ENCODE results near the gene HCN4. TPM values are rescaled to one million over a fixed set of nuclear protein-coding genes. Genes with fewer than 3 reads are reported as not detected.

Gene HCN4
- total RNA-seq, 1 experiment from 2014 or later: 0.07 TPM

DNA sequence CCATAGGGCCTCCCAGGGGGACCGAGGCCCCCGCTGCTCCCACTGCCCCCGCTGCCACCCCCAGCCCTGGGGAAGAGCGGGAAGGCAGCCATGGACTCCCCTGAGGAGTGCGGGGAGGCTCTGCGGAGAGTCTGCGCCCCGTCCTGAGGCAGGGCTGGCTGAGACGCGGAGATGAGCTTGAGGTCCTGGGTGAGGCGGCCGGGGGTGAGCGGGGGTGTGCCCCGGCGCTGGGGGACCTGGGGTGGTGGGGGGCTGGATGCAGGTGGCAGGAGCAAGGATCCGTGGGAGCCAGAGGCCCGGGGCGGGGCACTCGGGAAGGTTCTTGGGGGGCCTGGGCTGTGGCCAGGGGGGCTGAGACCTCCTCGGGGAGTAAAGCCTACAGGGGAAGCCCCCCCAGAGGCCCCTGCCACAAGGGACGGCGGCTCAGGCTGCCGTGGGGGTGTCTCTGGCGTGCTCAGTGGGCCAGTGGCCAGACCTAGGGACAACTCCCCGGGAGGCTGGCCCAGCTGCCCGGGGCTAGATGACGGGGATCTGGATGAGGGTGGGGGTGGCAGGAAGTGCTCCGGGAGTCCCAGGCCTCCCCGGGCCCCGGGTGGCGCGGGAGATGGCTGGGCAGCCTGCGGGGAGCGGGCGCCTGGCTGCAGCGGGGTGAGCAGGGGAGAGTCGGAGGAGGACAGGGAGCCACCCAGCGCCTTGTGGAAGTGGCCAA, 45.9 kb downstream of the HCN4 start:
- CTCF ChIA-PET: interaction anchor here (0.8 kb wide), 1 partner anchor 10 kb away, joined by 4 read pairs; no protein-coding TSS in a partner anchor
- Mint-ChIP-seq H3K4me1 (ENCODE audit: low read depth, unreplicated experiment) (no peaks in the 10 kb centered on the region), H3K27ac (ENCODE audit: unreplicated experiment) (no peak overlapping the region), H3K9me3 (ENCODE audit: low read depth, unreplicated experiment) (no peaks in the 10 kb centered on the region), H3K36me3 (ENCODE audit: insufficient read depth, unreplicated experiment) (no peaks in the 10 kb centered on the region), H3K4me3 (ENCODE audit: low read depth, unreplicated experiment) (no peak overlapping the region), H3K27me3 (ENCODE audit: unreplicated experiment) (peaks cover 77% of the 10 kb centered on the region)
- no peak for DNase-seq
- TF ChIP-seq, protein P1, sequence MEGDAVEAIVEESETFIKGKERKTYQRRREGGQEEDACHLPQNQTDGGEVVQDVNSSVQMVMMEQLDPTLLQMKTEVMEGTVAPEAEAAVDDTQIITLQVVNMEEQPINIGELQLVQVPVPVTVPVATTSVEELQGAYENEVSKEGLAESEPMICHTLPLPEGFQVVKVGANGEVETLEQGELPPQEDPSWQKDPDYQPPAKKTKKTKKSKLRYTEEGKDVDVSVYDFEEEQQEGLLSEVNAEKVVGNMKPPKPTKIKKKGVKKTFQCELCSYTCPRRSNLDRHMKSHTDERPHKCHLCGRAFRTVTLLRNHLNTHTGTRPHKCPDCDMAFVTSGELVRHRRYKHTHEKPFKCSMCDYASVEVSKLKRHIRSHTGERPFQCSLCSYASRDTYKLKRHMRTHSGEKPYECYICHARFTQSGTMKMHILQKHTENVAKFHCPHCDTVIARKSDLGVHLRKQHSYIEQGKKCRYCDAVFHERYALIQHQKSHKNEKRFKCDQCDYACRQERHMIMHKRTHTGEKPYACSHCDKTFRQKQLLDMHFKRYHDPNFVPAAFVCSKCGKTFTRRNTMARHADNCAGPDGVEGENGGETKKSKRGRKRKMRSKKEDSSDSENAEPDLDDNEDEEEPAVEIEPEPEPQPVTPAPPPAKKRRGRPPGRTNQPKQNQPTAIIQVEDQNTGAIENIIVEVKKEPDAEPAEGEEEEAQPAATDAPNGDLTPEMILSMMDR (IDR thresholded peaks at IDR 0.05; ENCODE audit: unreplicated experiment): no peak
- no TSS peak for BruUV-seq (replicated peaks)
- intact Hi-C loops (cut with micrococcal nuclease; ENCODE audit: unreplicated experiment): no loop called here

DNA sequence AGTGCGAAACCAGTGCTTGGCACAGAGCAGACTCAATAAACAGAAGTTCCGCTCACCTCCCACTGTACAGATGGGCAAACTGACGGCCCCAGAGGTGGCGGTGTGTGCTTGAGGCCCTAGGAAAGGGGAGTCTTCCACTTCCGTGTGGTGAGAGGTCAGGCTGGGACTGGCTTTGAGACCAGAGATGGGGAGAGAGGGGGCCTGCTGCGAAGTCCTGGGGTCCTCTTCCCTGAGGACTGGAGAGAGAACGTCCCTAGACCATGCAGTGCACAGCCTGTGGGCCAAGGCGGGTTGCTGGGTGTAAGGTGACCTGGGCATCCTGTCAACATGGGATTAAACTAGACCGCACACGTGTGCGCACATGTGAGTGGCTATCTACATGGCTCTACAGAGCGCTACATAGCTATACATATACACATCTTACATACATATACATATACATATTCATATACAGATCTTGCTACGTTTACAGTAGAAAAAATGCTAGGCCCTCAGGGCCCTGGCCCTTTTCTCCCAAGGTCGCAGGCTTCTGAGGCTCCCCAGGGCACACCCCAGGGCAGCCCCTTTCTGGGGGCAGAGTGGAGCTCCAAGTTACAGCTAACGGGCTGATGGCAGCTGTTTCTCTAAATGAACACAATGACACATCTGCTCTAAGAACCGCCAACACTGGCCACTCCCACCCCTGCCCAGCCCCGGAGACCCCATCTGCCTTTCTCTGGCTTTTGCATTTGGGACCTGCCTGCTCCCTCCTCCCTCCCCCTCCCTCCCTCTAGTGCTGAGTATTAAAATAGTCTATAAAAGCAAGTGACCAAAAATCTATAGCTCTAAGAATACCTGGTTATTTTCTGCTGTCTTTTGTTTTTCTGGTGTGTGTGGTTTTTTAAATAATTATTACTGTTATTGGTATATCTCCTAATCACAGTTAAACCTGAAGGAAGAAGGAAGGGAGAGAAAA, 47.0 kb downstream of the HCN4 start:
- BruUV-seq (replicated peaks): no TSS peak
- Mint-ChIP-seq H3K4me1 (ENCODE audit: low read depth, unreplicated experiment) (no peaks in the 10 kb centered on the region), H3K9me3 (ENCODE audit: low read depth, unreplicated experiment) (no peaks in the 10 kb centered on the region), H3K4me3 (ENCODE audit: low read depth, unreplicated experiment) (no peak overlapping the region), H3K27me3 (ENCODE audit: unreplicated experiment) (peaks cover 77% of the 10 kb centered on the region), H3K36me3 (ENCODE audit: insufficient read depth, unreplicated experiment) (no peaks in the 10 kb centered on the region), H3K27ac (ENCODE audit: unreplicated experiment) (no peak overlapping the region)
- intact Hi-C loops (cut with micrococcal nuclease; ENCODE audit: unreplicated experiment): no loop called here
- TF ChIP-seq, protein P1 (IDR thresholded peaks at IDR 0.05; ENCODE audit: unreplicated experiment): no peak
- DNase-seq: no peak
- CTCF ChIA-PET: interaction anchor here (0.8 to 1.0 kb wide), 2 partner anchors 9 to 58 kb away, joined by 3 to 4 read pairs; no protein-coding TSS in a partner anchor

DNA sequence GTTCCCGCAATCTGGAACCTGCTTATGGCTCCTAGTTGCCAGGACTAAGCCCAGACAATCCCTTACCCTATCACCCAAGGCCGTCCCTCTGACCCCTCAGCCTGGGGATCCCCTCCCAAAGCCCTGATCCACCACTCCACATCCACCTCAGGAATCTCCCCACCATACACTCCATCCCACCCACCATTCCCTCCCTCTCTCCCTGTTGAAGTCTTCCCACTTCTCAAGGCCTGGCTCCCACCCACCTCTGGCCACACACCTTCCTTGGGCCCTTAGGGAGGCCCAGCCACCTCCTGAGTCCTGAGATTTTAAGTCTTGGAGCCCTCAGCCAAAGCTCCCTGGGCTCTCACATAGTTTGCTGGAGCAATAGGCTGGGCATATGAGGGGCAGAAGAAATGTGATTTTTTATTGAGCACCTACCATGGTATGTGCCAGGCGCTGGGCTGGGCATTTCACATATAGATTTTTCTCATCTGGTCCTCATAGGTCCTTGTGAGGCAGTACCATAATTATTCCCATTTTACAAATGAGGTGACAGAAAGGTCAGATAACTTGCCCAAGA, 48.1 kb downstream of the HCN4 start:
- Mint-ChIP-seq H3K4me3 (ENCODE audit: low read depth, unreplicated experiment) (no peak overlapping the region), H3K9me3 (ENCODE audit: low read depth, unreplicated experiment) (no peaks in the 10 kb centered on the region), H3K27ac (ENCODE audit: unreplicated experiment) (no peak overlapping the region), H3K36me3 (ENCODE audit: insufficient read depth, unreplicated experiment) (no peaks in the 10 kb centered on the region), H3K27me3 (ENCODE audit: unreplicated experiment) (peaks cover 73% of the 10 kb centered on the region), H3K4me1 (ENCODE audit: low read depth, unreplicated experiment) (no peaks in the 10 kb centered on the region)
- CTCF ChIA-PET: no interaction called here
- no peak for DNase-seq
- intact Hi-C loops (cut with micrococcal nuclease; ENCODE audit: unreplicated experiment): no loop called here
- BruUV-seq (replicated peaks): no TSS peak
- TF ChIP-seq, protein P1 (IDR thresholded peaks at IDR 0.05; ENCODE audit: unreplicated experiment): no peak

DNA sequence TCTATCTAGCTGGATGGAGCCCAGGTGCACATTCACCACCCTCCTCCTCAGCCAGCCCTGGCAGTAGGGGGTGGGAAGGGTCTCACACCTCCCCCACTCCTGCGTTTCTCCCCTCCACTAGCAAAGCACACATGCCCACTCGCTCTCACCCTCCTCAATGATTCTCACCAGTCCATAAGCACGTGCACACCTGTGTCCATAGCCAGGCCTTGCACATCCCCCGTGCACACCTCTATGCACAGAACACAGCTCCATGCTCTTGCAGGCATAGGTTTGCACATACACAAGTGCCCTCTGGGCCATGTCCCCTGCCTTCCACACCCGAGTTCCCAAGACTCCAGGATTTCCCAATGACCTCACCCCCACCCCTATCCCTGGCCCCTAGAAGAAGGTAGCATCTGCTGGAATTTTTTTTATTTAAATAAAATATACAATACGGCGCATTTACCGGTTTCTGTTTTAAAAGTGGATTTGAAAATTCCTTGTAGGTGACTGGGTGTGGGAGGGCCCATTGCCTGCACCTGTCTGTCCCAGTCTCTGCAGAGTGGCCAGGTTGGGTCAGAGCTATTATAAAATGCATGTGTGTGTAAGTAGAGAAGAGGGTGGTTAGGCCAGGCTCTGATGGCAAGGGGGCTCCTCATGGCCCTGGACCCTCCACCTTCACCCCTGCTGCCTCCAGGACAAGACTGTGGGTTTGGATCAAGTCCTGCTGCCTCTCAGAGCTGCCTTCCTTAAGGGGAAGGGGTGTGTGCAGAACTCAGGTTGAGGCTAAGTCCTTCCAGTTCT, 49.1 kb downstream of the HCN4 start:
- intact Hi-C loops (cut with micrococcal nuclease; ENCODE audit: unreplicated experiment): loop anchor here (10.0 kb wide), 1 partner anchor 465 kb away; no protein-coding TSS in a partner anchor
- Mint-ChIP-seq H3K4me1 (ENCODE audit: low read depth, unreplicated experiment) (no peaks in the 10 kb centered on the region), H3K36me3 (ENCODE audit: insufficient read depth, unreplicated experiment) (no peaks in the 10 kb centered on the region), H3K27ac (ENCODE audit: unreplicated experiment) (no peak overlapping the region), H3K27me3 (ENCODE audit: unreplicated experiment) (peaks cover 74% of the 10 kb centered on the region), H3K4me3 (ENCODE audit: low read depth, unreplicated experiment) (no peak overlapping the region), H3K9me3 (ENCODE audit: low read depth, unreplicated experiment) (no peaks in the 10 kb centered on the region)
- TF ChIP-seq, protein P1 (IDR thresholded peaks at IDR 0.05; ENCODE audit: unreplicated experiment): no peak
- BruUV-seq (replicated peaks): no TSS peak
- DNase-seq: no peak
- CTCF ChIA-PET: no interaction called here

All from Calu3 (cell line).